Heart left ventricle (tissue), 13 donors: Measurements from ENCODE around the gene NEMP2.

ENCODE experiments used
- POLR2A ChIP-seq, 2 donors: fragments of 450-650 bp; IDR thresholded peaks; one replicate each; pipeline ENCODE4 v1.6.1; 2017; ENCODE audit warnings: antibody characterized with exemption in 2 of 2, mild to moderate bottlenecking in 2 of 2, moderate library complexity in 2 of 2
- TF ChIP-seq, protein P1 (sequence below), 12 donors: fragments of 200-600 bp; sonication (generic) in 4 of 12; IDR thresholded peaks; one replicate each; pipeline versions ENCODE4 v1.5.0 to v1.8.0; 2018 to 2022; ENCODE audit warnings: antibody characterized with exemption in 12 of 12, mild to moderate bottlenecking in 5 of 12
- donor health status: ischemic (EF 13 %, LVEDD 7.1; RV severe dilation, severe dysfunction).
- donor health status: DM: no; HTN: yes; CAD: no.
- donor health status: DM: no; HTN: no; CAD: no.
- donor health status: ischemic (EF 25% LVEDD 6.9; RV normal size, moderate dysfunction).
- donor health status: ischemic (EF 25% LVEDD 5.7; RV mildly dilated, moderate dysfunction).
- donor health status: ischemic (EF 35%, LVEDD 5.7; RV mildly dilated, moderate dysfunction).
- donor health status: nonischemic (EF 11% LVEDD 7.7; RV severe dilation, severe dysfunction).
- donor health status: DM: yes; HTN: yes; CAD: no.
- donor health status: PGD.
- donor health status: ischemic (EF 29% LVEDD 5.4; RV normal size, mild dysfunction).
- donor health status: nonischemic (EF 23%, LVEDD 6.1; RV moderate dilation, normal function).

DNA sequence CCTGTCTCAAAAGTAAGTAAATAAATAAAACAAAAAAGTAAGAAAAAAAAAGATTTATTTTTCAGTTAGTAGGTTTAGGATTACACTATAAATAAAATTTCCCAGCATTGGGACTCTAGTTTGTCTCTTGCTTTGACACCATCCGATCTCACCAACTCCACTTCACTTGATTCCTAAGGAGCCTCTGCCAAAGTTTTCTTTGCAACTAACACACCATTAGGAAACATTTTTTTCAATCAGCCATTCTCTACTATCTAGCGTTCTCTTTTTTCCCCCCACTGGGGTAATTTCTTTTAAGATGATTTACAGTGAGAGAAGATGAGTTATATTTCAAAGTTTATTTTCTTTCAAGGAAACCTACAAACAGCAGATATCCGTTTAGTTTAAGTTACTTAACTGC lies 10.6 kb upstream of the NEMP2 start:
- TF ChIP-seq, protein P1, sequence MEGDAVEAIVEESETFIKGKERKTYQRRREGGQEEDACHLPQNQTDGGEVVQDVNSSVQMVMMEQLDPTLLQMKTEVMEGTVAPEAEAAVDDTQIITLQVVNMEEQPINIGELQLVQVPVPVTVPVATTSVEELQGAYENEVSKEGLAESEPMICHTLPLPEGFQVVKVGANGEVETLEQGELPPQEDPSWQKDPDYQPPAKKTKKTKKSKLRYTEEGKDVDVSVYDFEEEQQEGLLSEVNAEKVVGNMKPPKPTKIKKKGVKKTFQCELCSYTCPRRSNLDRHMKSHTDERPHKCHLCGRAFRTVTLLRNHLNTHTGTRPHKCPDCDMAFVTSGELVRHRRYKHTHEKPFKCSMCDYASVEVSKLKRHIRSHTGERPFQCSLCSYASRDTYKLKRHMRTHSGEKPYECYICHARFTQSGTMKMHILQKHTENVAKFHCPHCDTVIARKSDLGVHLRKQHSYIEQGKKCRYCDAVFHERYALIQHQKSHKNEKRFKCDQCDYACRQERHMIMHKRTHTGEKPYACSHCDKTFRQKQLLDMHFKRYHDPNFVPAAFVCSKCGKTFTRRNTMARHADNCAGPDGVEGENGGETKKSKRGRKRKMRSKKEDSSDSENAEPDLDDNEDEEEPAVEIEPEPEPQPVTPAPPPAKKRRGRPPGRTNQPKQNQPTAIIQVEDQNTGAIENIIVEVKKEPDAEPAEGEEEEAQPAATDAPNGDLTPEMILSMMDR (IDR thresholded peaks at IDR 0.05), result no peak
- TF ChIP-seq POLR2A (IDR thresholded peaks at IDR 0.05), result no peak
